Activated T-helper 2 cell treated with anti-CD3 and anti-CD28 coated beads, Interferon-gamma antibody, Interleukin-2, Interleukin-4, amounts not matched to agents 10 μg/mL and 5 μg/mL and 100 μg/mL, durations not matched to agents 14 hours and 24 hours and 36 hours (primary cell): ENCODE data around the gene RNASEH2B. TPM values are rescaled to one million over a fixed set of nuclear protein-coding genes. Genes with fewer than 3 reads are reported as not detected.

Source experiments
- DNase-seq: peaks from one replicate; pipeline ENCODE4 v3.0.0; 2021; ENCODE audit warnings: low spot score
- H3K27ac Mint-ChIP-seq: one replicate; pipeline ENCODE4 v1.8.0; 2021; ENCODE audit warnings: mixed read lengths
- H3K27me3 Mint-ChIP-seq: one replicate; pipeline ENCODE4 v1.8.0; 2021; ENCODE audit warnings: low read depth, mixed read lengths
- H3K36me3 Mint-ChIP-seq: one replicate; pipeline ENCODE4 v1.8.0; 2021; ENCODE audit warnings: low read depth, mixed read lengths
- H3K4me1 Mint-ChIP-seq: one replicate; pipeline ENCODE4 v1.8.0; 2021; ENCODE audit warnings: low read depth, mixed read lengths
- H3K4me3 Mint-ChIP-seq: one replicate; pipeline ENCODE4 v1.8.0; 2021; ENCODE audit warnings: low read depth, mild to moderate bottlenecking, moderate library complexity, mixed read lengths
- H3K9me3 Mint-ChIP-seq: one replicate; pipeline ENCODE4 v1.8.0; 2021; ENCODE audit warnings: mixed read lengths
- intact Hi-C: fragments of 100-400 bp; cut with micrococcal nuclease; formaldehyde crosslinking; loops from one replicate; pipeline ENCODE4 v1.15.1; 2023
- total RNA-seq: library from RNA; stranded (reverse); gene quantifications from 2 replicates; pipeline ENCODE4 v1.2.3, GENCODE V29; 2022

Gene RNASEH2B
- total RNA-seq, 1 donor from 2014 or later, result 71.7 TPM

GRCh38 chr13:50951366-50951765, 41.8 kb downstream of the RNASEH2B start:
- Mint-ChIP-seq H3K27me3 (no peaks in the 10 kb centered on the region), H3K9me3 (no peaks in the 10 kb centered on the region), H3K4me3 (no peak overlapping the region), H3K27ac (no peak overlapping the region), H3K36me3 (peaks cover 68% of the 10 kb centered on the region), H3K4me1 (peaks cover 3% of the 10 kb centered on the region)
- intact Hi-C loops, result no loop called here
- DNase-seq, result no peak

- Mint-ChIP-seq H3K4me1 (peaks cover 9% of the 10 kb centered on the region), H3K4me3 (no peak overlapping the region), H3K27me3 (no peaks in the 10 kb centered on the region), H3K27ac (no peak overlapping the region), H3K36me3 (peaks cover 60% of the 10 kb centered on the region), H3K9me3 (no peaks in the 10 kb centered on the region)
- intact Hi-C loops, result no loop called here
- DNase-seq, result no peak
These were observed 45.6 kb downstream of the RNASEH2B start for GRCh38 chr13:50955241-50955640.

GRCh38 chr13:50955798-50956197, 46.2 kb downstream of the RNASEH2B start:
- H3K36me3 Mint-ChIP-seq, result peaks cover 60% of the 10 kb centered on the region
- H3K27me3 Mint-ChIP-seq, result no peaks in the 10 kb centered on the region
- H3K4me1 Mint-ChIP-seq, result peaks cover 9% of the 10 kb centered on the region
- H3K4me3 Mint-ChIP-seq, result no peak overlapping the region
- intact Hi-C loops, result no loop called here
- H3K9me3 Mint-ChIP-seq, result no peaks in the 10 kb centered on the region
- H3K27ac Mint-ChIP-seq, result no peak overlapping the region
- DNase-seq, result no peak

GRCh38 chr13:50957620-50958019, 48.0 kb downstream of the RNASEH2B start:
- intact Hi-C loops, result no loop called here
- H3K9me3 Mint-ChIP-seq, result no peaks in the 10 kb centered on the region
- no peak for DNase-seq
- H3K4me1 Mint-ChIP-seq, result peaks cover 9% of the 10 kb centered on the region
- H3K27ac Mint-ChIP-seq, result no peak overlapping the region
- no peaks in the 10 kb centered on the region for H3K27me3 Mint-ChIP-seq
- H3K36me3 Mint-ChIP-seq, result peaks cover 66% of the 10 kb centered on the region
- no peak overlapping the region for H3K4me3 Mint-ChIP-seq

GRCh38 chr13:50969691-50970090, 60.1 kb downstream of the RNASEH2B start:
- intact Hi-C loops, result no loop called here
- Mint-ChIP-seq H3K36me3 (peaks cover 76% of the 10 kb centered on the region), H3K27ac (no peak overlapping the region), H3K27me3 (no peaks in the 10 kb centered on the region), H3K4me3 (no peak overlapping the region), H3K9me3 (no peaks in the 10 kb centered on the region), H3K4me1 (no peaks in the 10 kb centered on the region)
- DNase-seq, result no peak

GRCh38 chr13:50970956-50971355, 61.4 kb downstream of the RNASEH2B start:
- intact Hi-C loops, result no loop called here
- Mint-ChIP-seq H3K9me3 (no peaks in the 10 kb centered on the region), H3K4me1 (no peaks in the 10 kb centered on the region), H3K36me3 (peaks cover 73% of the 10 kb centered on the region), H3K4me3 (no peak overlapping the region), H3K27me3 (no peaks in the 10 kb centered on the region), H3K27ac (no peak overlapping the region)
- DNase-seq, result no peak

GRCh38 chr13:50974268-50974667, 64.7 kb downstream of the RNASEH2B start:
- Mint-ChIP-seq H3K27ac (no peak overlapping the region), H3K4me1 (no peaks in the 10 kb centered on the region), H3K27me3 (no peaks in the 10 kb centered on the region), H3K4me3 (no peak overlapping the region), H3K9me3 (no peaks in the 10 kb centered on the region), H3K36me3 (peaks cover 75% of the 10 kb centered on the region)
- no peak for DNase-seq
- intact Hi-C loops, result no loop called here

- no peak overlapping the region for H3K27ac Mint-ChIP-seq
- intact Hi-C loops, result no loop called here
- peaks cover 5% of the 10 kb centered on the region for H3K9me3 Mint-ChIP-seq
These were observed 69.6 kb downstream of the RNASEH2B start for GRCh38 chr13:50979187-50979586.

GRCh38 chr13:50981686-50982085, 72.1 kb downstream of the RNASEH2B start:
- intact Hi-C loops, result no loop called here
- Mint-ChIP-seq H3K4me3 (peak overlapping the region; percentile 51), H3K27me3 (no peaks in the 10 kb centered on the region), H3K9me3 (peaks cover 5% of the 10 kb centered on the region), H3K4me1 (no peaks in the 10 kb centered on the region), H3K27ac (no peak overlapping the region), H3K36me3 (peaks cover 21% of the 10 kb centered on the region)
- DNase-seq, result no peak

More at GRCh38 chr13:50979187-50979586, 69.6 kb downstream of the RNASEH2B start:
- H3K36me3 Mint-ChIP-seq, result peaks cover 42% of the 10 kb centered on the region
- no peaks in the 10 kb centered on the region for H3K27me3 Mint-ChIP-seq
- DNase-seq, result no peak
- H3K4me3 Mint-ChIP-seq, result no peak overlapping the region
- no peaks in the 10 kb centered on the region for H3K4me1 Mint-ChIP-seq

- Mint-ChIP-seq H3K36me3 (no peaks in the 10 kb centered on the region), H3K9me3 (peaks cover 5% of the 10 kb centered on the region), H3K4me3 (no peak overlapping the region), H3K27ac (no peak overlapping the region), H3K27me3 (peaks cover 3% of the 10 kb centered on the region), H3K4me1 (peaks cover 18% of the 10 kb centered on the region)
- no peak for DNase-seq
- intact Hi-C loops, result no loop called here
These were observed 79.9 kb downstream of the RNASEH2B start for GRCh38 chr13:50989476-50989875.

GRCh38 chr13:50990065-50990817, 80.7 kb downstream of the RNASEH2B start:
- no peaks in the 10 kb centered on the region for H3K36me3 Mint-ChIP-seq
- no peak overlapping the region for H3K27ac Mint-ChIP-seq
- peaks cover 18% of the 10 kb centered on the region for H3K4me1 Mint-ChIP-seq
- DNase-seq, result no peak
- peaks cover 5% of the 10 kb centered on the region for H3K9me3 Mint-ChIP-seq
- intact Hi-C loops, result no loop called here
- no peak overlapping the region for H3K4me3 Mint-ChIP-seq
- H3K27me3 Mint-ChIP-seq, result peaks cover 3% of the 10 kb centered on the region

GRCh38 chr13:50990818-50991506, 81.4 kb downstream of the RNASEH2B start:
- Mint-ChIP-seq H3K9me3 (peaks cover 5% of the 10 kb centered on the region), H3K4me1 (peaks cover 18% of the 10 kb centered on the region), H3K27ac (no peak overlapping the region), H3K27me3 (peaks cover 3% of the 10 kb centered on the region), H3K4me3 (no peak overlapping the region), H3K36me3 (no peaks in the 10 kb centered on the region)
- no peak for DNase-seq
- intact Hi-C loops, result no loop called here
